Testis (tissue), 2 donors: ENCODE data around the gene SDS.

Experiments used
- CTCF ChIP-seq, 3 experiments: fragments of 450-650 bp in 2 of 3; fragments of 200-600 bp in 1 of 3; sonication (generic) in 1 of 3; IDR thresholded peaks; one replicate each; pipeline ENCODE4 v1.5.1; 2016 to 2019; ENCODE audit warnings: antibody characterized with exemption in 3 of 3, mild to moderate bottlenecking in 2 of 3, moderate library complexity in 1 of 3
- POLR2A ChIP-seq: fragments of 450-650 bp; IDR thresholded peaks from one replicate; pipeline ENCODE4 v1.6.1; 2017; ENCODE audit warnings: antibody characterized with exemption, mild to moderate bottlenecking, moderate library complexity

- no peak for TF ChIP-seq POLR2A
- no peak for TF ChIP-seq CTCF (IDR thresholded peaks at IDR 0.05)
These were observed 7.5 kb downstream of the SDS start for GRCh38 chr12:113396200-113396599.
